Fibroblast of mammary gland (primary cell): ENCODE measurements around the gene OR2M7.

Experiments used
- DNase-seq: peaks from one replicate; pipeline ENCODE4 v3.0.0-alpha.2; 2010; ENCODE audit warnings: low read depth
- H3K4me3 ChIP-seq: 2 replicates; pipeline ENCODE4 v1.5.1; 2011; ENCODE audit warnings: low read depth, mild to moderate bottlenecking, low read length, moderate library complexity; ENCODE audit not compliant: control insufficient read depth
- CTCF ChIP-seq: conservative IDR thresholded peaks from 2 replicates; pipeline ENCODE4 v1.5.1; 2011; ENCODE audit warnings: low read depth, low read length, inconsistent platforms; ENCODE audit not compliant: control insufficient read depth, insufficient read depth

Gene OR2M7

GRCh38 chr1:248324468-248324867, at the start of gene OR2M7:
Gene OR2M7 (minus strand): TSS chr1:248324568. CDS start chr1:248324568, 0 bp downstream.
- H3K4me3 ChIP-seq, result no peak within 1 kb of the TSS
- DNase-seq, result no peak
- no peak for TF ChIP-seq CTCF

- no peak for TF ChIP-seq CTCF
- H3K4me3 ChIP-seq, result no peak overlapping the region
- DNase-seq, result no peak
Measured at GRCh38 chr1:248373761-248374160, 49.4 kb upstream of the OR2M7 start.

- DNase-seq, result no peak
- TF ChIP-seq CTCF, result no peak
- H3K4me3 ChIP-seq, result no peak overlapping the region
Measured at GRCh38 chr1:248372394-248372793, 48.0 kb upstream of the OR2M7 start.

- no peak for TF ChIP-seq CTCF
- DNase-seq, result no peak
- H3K4me3 ChIP-seq, result no peak overlapping the region
Measured at GRCh38 chr1:248366609-248367008, 42.2 kb upstream of the OR2M7 start.

GRCh38 chr1:248361121-248361715, 36.9 kb upstream of the OR2M7 start, which contains the start of gene OR2T4:
Gene OR2T4 (plus strand): TSS chr1:248361665. CDS start chr1:248361665, 0 bp downstream.
- TF ChIP-seq CTCF, result no peak
- no peak for DNase-seq
- H3K4me3 ChIP-seq, result no peak within 1 kb of the TSS

GRCh38 chr1:248359415-248359814, 35.0 kb upstream of the OR2M7 start:
- no peak overlapping the region for H3K4me3 ChIP-seq
- TF ChIP-seq CTCF, result no peak
- no peak for DNase-seq

- DNase-seq, result no peak
- no peak for TF ChIP-seq CTCF
- no peak within 1 kb of the TSS for H3K4me3 ChIP-seq
Measured at GRCh38 chr1:248348475-248348874, 24.1 kb upstream of the OR2M7 start, which contains the start of gene OR14C36. Gene OR14C36 (plus strand): TSS chr1:248348775. CDS start chr1:248348775, 0 bp downstream.
